ENCODE results near the gene TOX2. TPM values are rescaled to one million over a fixed set of nuclear protein-coding genes. Genes with fewer than 3 reads are reported as not detected.
"Not testable (repeated sequence)": the region's sequence is repeated elsewhere in the genome, so short reads cannot be mapped to it uniquely, and the experiment has no call there.

Gene TOX2
- total RNA-seq, 2 experiments from 2014 or later, result 1.5 to 1.7 TPM

DNA sequence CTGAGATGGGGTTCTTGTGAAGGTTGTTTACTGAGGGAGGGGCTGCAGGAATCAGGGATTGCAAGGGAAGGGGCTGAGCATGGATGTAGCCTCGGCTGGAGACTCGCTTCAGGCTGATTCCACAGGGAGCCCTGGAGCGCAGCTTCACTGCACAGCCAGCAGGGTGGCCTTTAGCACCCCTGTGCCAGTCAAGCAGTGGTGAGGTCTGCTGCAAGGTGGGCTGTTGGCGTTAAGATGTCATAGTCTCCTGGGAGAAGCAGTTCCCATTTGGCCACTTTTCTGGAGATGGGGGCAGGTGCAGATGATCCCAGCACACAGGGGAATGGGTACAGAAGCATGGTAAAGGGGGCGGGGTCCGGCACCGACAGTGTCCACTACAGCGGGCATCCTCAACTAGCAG, 126.3 kb downstream of the TOX2 start:
- ATAC-seq (no peak), DNase-seq (no peak)
- no peaks in the 10 kb centered on the region for H3K9me3 Mint-ChIP-seq
- TF ChIP-seq, protein P1, sequence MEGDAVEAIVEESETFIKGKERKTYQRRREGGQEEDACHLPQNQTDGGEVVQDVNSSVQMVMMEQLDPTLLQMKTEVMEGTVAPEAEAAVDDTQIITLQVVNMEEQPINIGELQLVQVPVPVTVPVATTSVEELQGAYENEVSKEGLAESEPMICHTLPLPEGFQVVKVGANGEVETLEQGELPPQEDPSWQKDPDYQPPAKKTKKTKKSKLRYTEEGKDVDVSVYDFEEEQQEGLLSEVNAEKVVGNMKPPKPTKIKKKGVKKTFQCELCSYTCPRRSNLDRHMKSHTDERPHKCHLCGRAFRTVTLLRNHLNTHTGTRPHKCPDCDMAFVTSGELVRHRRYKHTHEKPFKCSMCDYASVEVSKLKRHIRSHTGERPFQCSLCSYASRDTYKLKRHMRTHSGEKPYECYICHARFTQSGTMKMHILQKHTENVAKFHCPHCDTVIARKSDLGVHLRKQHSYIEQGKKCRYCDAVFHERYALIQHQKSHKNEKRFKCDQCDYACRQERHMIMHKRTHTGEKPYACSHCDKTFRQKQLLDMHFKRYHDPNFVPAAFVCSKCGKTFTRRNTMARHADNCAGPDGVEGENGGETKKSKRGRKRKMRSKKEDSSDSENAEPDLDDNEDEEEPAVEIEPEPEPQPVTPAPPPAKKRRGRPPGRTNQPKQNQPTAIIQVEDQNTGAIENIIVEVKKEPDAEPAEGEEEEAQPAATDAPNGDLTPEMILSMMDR (IDR thresholded peaks at IDR 0.05), result no peak
- H3K36me3 Mint-ChIP-seq (ENCODE audit: low read depth), result no peaks in the 10 kb centered on the region
- peaks cover 7% of the 10 kb centered on the region for H3K27me3 Mint-ChIP-seq
- CTCF ChIA-PET, result interaction anchor here (1.3 to 1.4 kb wide), 2 partner anchors 10 to 20 kb away, joined by 3 read pairs; no protein-coding TSS in a partner anchor
- H3K4me3 Mint-ChIP-seq, result no peak overlapping the region
- no peaks in the 10 kb centered on the region for H3K4me1 Mint-ChIP-seq (ENCODE audit: low read depth)
- no peak overlapping the region for H3K27ac Mint-ChIP-seq
- intact Hi-C loops (cut with micrococcal nuclease), result no loop called here
- POLR2A ChIA-PET, result interaction anchor here (1.5 kb wide), 1 partner anchor 22 kb away, joined by 3 read pairs; no protein-coding TSS in a partner anchor

DNA sequence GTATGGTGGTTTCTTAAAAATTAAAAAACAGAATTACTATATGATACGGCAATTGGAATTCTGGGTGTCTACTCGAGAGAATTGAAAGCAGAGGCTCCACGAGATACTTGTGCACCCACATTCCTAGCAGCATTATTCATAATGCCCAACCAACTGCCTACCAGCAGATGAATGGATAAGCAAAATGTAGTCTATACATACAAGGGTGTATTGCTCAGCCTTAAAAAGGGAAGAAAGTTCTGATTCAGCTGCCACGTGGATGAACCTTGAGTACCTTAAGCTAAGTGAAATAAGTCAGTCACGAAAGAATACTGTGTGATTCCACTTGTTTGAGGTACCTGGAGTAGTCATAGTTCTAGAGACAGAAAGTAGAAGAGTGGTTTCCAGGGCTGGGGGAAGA, 130.1 kb downstream of the TOX2 start:
- POLR2A ChIA-PET; intact Hi-C loops (cut with micrococcal nuclease); H3K9me3 Mint-ChIP-seq; H3K36me3 Mint-ChIP-seq (ENCODE audit: low read depth); ATAC-seq; H3K27me3 Mint-ChIP-seq; CTCF ChIA-PET; H3K27ac Mint-ChIP-seq; H3K4me1 Mint-ChIP-seq (ENCODE audit: low read depth); H3K4me3 Mint-ChIP-seq; DNase-seq: not testable (repeated sequence)

DNA sequence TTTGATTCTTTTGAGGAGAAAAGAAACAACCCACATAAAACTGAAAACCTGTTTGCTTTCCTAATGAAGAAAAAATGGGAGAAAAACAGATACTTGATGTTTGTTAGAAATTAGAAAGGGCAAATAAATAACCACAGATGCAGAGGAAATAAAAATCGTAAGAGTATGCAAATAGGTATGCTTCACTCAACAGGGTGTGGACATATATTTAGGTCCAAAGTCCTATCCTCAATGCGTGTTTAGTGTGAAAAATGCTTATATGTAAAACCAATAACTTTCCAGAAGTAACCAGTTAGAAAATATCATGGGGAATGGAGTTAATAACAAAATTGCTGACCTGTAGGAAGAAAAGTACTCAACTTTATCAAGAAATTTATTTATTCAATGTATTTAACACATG, 135.7 kb downstream of the TOX2 start:
- Mint-ChIP-seq H3K9me3 (no peaks in the 10 kb centered on the region), H3K36me3 (ENCODE audit: low read depth) (no peaks in the 10 kb centered on the region), H3K27ac (no peak overlapping the region), H3K4me3 (no peak overlapping the region), H3K4me1 (ENCODE audit: low read depth) (no peaks in the 10 kb centered on the region), H3K27me3 (no peaks in the 10 kb centered on the region)
- intact Hi-C loops (cut with micrococcal nuclease), result no loop called here
- POLR2A ChIA-PET, result no interaction called here
- TF ChIP-seq, protein P1 (IDR thresholded peaks at IDR 0.05), result no peak
- CTCF ChIA-PET, result no interaction called here
- DNase-seq, result no peak
- ATAC-seq, result no peak

DNA sequence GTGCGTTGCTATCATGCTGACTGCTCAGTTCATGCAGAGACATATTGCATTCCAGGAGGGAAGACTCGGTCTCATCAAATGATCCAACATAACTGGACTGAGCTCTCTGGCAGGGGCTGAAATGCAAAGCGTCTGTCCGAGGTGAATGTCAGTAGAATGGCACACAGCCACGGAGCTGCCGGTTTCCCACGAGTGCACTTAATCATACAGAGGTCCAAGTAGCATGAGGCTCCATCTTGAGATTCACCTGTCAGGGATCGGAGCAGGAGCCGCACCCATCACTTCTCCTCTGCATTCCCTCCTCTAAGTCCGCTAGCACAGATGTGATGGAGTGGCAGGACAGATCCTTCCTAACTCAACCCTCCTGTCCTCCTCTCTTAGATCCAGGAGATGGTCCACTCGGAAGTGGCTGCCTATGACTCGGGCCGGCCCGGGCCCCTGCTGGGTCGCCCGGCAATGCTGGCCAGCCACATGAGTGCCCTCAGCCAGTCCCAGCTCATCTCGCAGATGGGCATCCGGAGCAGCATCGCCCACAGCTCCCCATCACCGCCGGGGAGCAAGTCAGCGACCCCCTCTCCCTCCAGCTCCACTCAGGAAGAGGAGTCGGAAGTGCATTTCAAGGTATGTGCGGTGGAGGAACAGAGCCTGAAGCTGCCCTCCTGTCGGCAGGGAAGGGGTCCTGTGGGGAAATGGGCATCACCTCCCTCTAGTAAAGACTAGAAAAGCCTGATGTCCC, 136.4 kb downstream of the TOX2 start:
- peaks cover 5% of the 10 kb centered on the region for H3K4me1 Mint-ChIP-seq (ENCODE audit: low read depth)
- DNase-seq (no peak), ATAC-seq (no peak)
- no peak overlapping the region for H3K4me3 Mint-ChIP-seq
- no peaks in the 10 kb centered on the region for H3K9me3 Mint-ChIP-seq
- CTCF ChIA-PET, result interaction anchor here (0.9 kb wide), 1 partner anchor 29 kb away, joined by 3 read pairs; no protein-coding TSS in a partner anchor
- H3K36me3 Mint-ChIP-seq (ENCODE audit: low read depth), result no peaks in the 10 kb centered on the region
- H3K27ac Mint-ChIP-seq, result no peak overlapping the region
- intact Hi-C loops (cut with micrococcal nuclease), result no loop called here
- no peaks in the 10 kb centered on the region for H3K27me3 Mint-ChIP-seq
- TF ChIP-seq, protein P1 (IDR thresholded peaks at IDR 0.05), result no peak
- POLR2A ChIA-PET, result interaction anchor here (0.6 kb wide), 1 partner anchor 27 kb away, joined by 4 read pairs; no protein-coding TSS in a partner anchor

DNA sequence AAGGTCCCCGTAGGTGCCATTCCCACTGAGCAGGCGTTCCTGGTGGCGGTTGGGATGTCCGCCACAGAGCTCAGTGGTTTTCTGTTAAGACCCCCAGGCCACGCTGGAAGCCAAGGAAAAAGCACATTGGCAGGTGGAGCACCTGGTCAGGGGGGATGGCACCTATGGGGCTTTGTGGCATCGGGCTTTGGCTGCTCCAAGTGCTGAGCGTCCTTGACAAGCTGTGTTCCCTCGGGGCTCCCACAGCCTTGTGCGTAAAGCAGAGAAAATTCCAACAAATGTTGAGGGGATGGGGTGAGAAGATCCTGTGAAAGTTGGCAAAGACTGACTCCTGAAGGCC, 137.0 kb downstream of the TOX2 start:
- Mint-ChIP-seq H3K27me3 (no peaks in the 10 kb centered on the region), H3K4me3 (no peak overlapping the region), H3K27ac (no peak overlapping the region), H3K36me3 (ENCODE audit: low read depth) (no peaks in the 10 kb centered on the region), H3K9me3 (no peaks in the 10 kb centered on the region), H3K4me1 (ENCODE audit: low read depth) (peaks cover 5% of the 10 kb centered on the region)
- POLR2A ChIA-PET, result interaction anchor here (0.6 kb wide), 1 partner anchor 27 kb away, joined by 4 read pairs; no protein-coding TSS in a partner anchor
- CTCF ChIA-PET, result interaction anchor here (0.9 to 1.1 kb wide), 2 partner anchors 29 to 40 kb away, joined by 3 read pairs; no protein-coding TSS in a partner anchor
- TF ChIP-seq, protein P1 (IDR thresholded peaks at IDR 0.05), result no peak
- intact Hi-C loops (cut with micrococcal nuclease), result no loop called here
- no peak for DNase-seq
- no peak for ATAC-seq

Data from activated CD8-positive, alpha-beta T cell treated with anti-CD3 and anti-CD28 coated beads for 36 hours (primary cell).